ENCODE measurements around the gene MRPL37. TPM values are rescaled to one million over a fixed set of nuclear protein-coding genes. Genes with fewer than 3 reads are reported as not detected.

MRPL37 gene
- total and polyA plus RNA-seq, 8 donors: 17.5 to 49.2 (median 35.1) TPM

DNA sequence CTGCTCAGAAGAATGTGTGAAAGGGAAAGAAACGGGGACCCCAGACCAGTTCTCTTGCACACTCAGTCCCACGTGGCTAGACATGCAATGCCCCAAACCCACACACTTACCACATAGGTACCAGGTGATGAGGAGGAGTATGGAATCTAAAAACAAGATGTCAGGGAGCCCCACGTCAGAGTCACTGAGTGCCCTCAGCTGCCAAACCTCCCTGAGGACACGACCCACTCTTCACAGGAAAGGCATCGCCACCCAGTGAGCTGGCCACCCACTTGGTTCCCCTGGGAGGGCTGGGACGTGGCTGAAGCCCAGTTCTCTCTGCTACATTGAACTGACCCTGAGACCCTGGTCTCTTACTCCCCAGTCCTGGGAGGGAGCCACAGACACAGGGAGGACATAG is 41.4 kb downstream of the MRPL37 start:
- Histone ChIP-seq H3K4me1 (no peaks in the 10 kb centered on the region), H3K27me3 (no peaks in the 10 kb centered on the region), H3K27ac (no peak overlapping the region), H3K36me3 (peaks cover 0 to 8% (median 0%) of the 10 kb centered on the region in 3 donors), H3K9me3 (no peaks in the 10 kb centered on the region), H3K4me3 (no peak overlapping the region)
- 89 to 94% methylated on average over 6 of the region's 6 CpGs for WGBS, 2 donors
- intact Hi-C loops (cut with DNase I): no loop called here
- TF ChIP-seq CTCF (IDR thresholded peaks at IDR 0.05): no peak
- ATAC-seq: no peak
- FAIRE-seq: no peak
- DNase-seq: no peak

- Histone ChIP-seq H3K4me3 (no peak overlapping the region), H3K4me1 (no peaks in the 10 kb centered on the region), H3K27me3 (no peaks in the 10 kb centered on the region), H3K27ac (no peak overlapping the region), H3K36me3 (peaks cover 0 to 8% (median 0%) of the 10 kb centered on the region in 3 donors), H3K9me3 (no peaks in the 10 kb centered on the region)
- no peak for ATAC-seq
- WGBS, 2 donors: 92 to 93% methylated on average over 13 of the region's 13 CpGs
- no peak for TF ChIP-seq CTCF (IDR thresholded peaks at IDR 0.05)
- intact Hi-C loops (cut with DNase I): no loop called here
- no peak for FAIRE-seq
- no peak for DNase-seq
These were observed 43.1 kb downstream of the MRPL37 start for GRCh38 chr1:54243022-54243421.

DNA sequence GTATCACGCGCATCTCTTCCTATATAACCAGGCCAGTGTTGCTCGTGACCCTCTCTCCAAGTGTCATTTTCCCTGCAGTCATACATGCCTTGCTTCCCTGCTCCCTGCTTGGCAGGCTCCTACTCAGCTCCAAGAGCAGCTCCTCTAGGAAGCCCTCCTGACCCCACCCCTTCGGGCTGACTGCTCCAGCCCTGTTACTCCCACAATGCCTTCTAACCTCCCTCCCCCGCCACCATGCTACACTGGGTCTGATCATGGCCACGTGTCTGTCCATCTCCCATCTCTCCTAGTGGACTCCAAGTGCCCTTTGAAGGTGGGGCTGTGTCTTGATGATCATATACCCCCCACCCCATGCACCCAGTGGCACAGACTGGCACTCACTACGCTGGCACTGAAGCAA is 44.7 kb downstream of the MRPL37 start:
- ATAC-seq (no peak), FAIRE-seq (no peak), DNase-seq (no peak)
- Histone ChIP-seq H3K27me3 (no peaks in the 10 kb centered on the region), H3K9me3 (no peaks in the 10 kb centered on the region), H3K27ac (no peak overlapping the region), H3K4me1 (no peaks in the 10 kb centered on the region), H3K36me3 (peaks cover 0 to 4% (median 4%) of the 10 kb centered on the region in 3 donors), H3K4me3 (no peak overlapping the region)
- intact Hi-C loops (cut with DNase I): no loop called here
- WGBS, 2 donors: 90 to 98% methylated on average over 7 of the region's 7 CpGs
- TF ChIP-seq CTCF (IDR thresholded peaks at IDR 0.05): no peak

DNA sequence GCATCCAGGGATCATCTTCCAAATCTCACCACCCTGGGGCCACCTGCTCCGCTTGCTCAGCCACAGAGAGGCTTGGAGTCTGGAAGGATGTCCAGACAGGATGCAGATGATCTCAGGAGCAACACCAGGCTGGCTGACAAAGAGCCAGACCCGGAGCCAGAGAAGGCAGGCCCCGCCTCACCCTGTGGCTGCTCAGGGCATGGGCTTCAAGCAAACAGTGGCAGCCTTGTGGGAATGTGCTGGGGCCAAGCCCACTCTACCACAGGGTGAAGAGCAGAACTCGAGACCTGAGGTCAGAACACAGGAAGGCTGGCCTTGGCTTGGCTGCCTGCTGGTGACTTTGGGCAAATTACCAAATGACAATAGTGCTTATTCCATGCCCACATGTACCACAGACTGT is 45.5 kb downstream of the MRPL37 start:
- no peak for DNase-seq
- no peak for TF ChIP-seq CTCF (IDR thresholded peaks at IDR 0.05)
- H3K4me1 ChIP-seq: no peaks in the 10 kb centered on the region
- H3K27me3 ChIP-seq: no peaks in the 10 kb centered on the region
- peaks cover 0 to 4% (median 4%) of the 10 kb centered on the region in 3 donors for H3K36me3 ChIP-seq
- H3K4me3 ChIP-seq: no peak overlapping the region
- H3K9me3 ChIP-seq: no peaks in the 10 kb centered on the region
- no peak overlapping the region for H3K27ac ChIP-seq
- ATAC-seq: no peak
- WGBS, 2 donors: 85 to 88% methylated on average over 4 of the region's 4 CpGs
- intact Hi-C loops (cut with DNase I): no loop called here
- no peak for FAIRE-seq

- FAIRE-seq: no peak
- peaks cover 0 to 4% (median 4%) of the 10 kb centered on the region in 3 donors for H3K36me3 ChIP-seq
These were observed 46.3 kb downstream of the MRPL37 start for GRCh38 chr1:54246116-54246721.

More at GRCh38 chr1:54246116-54246721, 46.3 kb downstream of the MRPL37 start:
- DNase-seq: no peak
- H3K9me3 ChIP-seq: no peaks in the 10 kb centered on the region
- no peaks in the 10 kb centered on the region for H3K4me1 ChIP-seq
- no peak for ATAC-seq
- no peak overlapping the region for H3K4me3 ChIP-seq
- intact Hi-C loops (cut with DNase I): no loop called here
- 91% methylated on average over 10 of the region's 10 CpGs for WGBS, 2 donors
- no peak overlapping the region for H3K27ac ChIP-seq
- H3K27me3 ChIP-seq: no peaks in the 10 kb centered on the region
- no peak for TF ChIP-seq CTCF (IDR thresholded peaks at IDR 0.05)
